SK-N-SH (cell line): ENCODE results near the gene IRX2. TPM values are rescaled to one million over a fixed set of nuclear protein-coding genes. Genes with fewer than 3 reads are reported as not detected.

Experiments used
- CTCF ChIA-PET: fragments of 300-600, 350-600 bp; formaldehyde crosslinking; extraction: SDS; loops from one replicate; lab custom pipeline; 2021; lab: Yijun Ruan, JAX
- POLR2A ChIA-PET: fragments of 350-600 bp; sonication (Branson Sonifier 250); formaldehyde crosslinking; extraction: SDS; loops from one replicate; lab custom pipeline; 2020; ENCODE audit warnings: antibody characterized with exemption, inconsistent platforms; lab: Yijun Ruan, JAX
- DNase-seq: peaks from one replicate; pipeline ENCODE4 v3.0.0; 2012
- H2AFZ ChIP-seq: fragments of 200-600 bp; sonication (generic); 2 replicates; pipeline ENCODE4 v1.8.1; 2016; ENCODE audit warnings: antibody characterized with exemption, mild to moderate bottlenecking, low read depth
- H3F3A ChIP-seq: fragments of 200-600 bp; sonication (generic); replicated peaks from 2 replicates; pipeline ENCODE3; 2016; ENCODE audit warnings: antibody characterized with exemption, mild to moderate bottlenecking; ENCODE audit not compliant: insufficient read depth
- H3K27ac ChIP-seq, 2 experiments: fragments of 200-500 bp in 1 of 2; fragments of 200-600 bp in 1 of 2; sonication (Bioruptor generic) in 1 of 2; sonication (generic), shearing (Covaris generic) in 1 of 2; 2 replicates each; pipeline versions ENCODE4 v1.5.1 to v1.6.1; 2014 to 2016; ENCODE audit warnings: low read depth in 2 of 2, inconsistent platforms in 1 of 2, low read length in 1 of 2, mild to moderate bottlenecking in 1 of 2, mixed read lengths in 1 of 2
- H3K27me3 ChIP-seq: fragments of 200-600 bp; sonication (generic), shearing (Covaris generic); 2 replicates; pipeline ENCODE4 v1.6.1; 2016; ENCODE audit warnings: mixed run types; ENCODE audit not compliant: insufficient read depth
- H3K36me3 ChIP-seq, 2 experiments: fragments of 200-500 bp in 1 of 2; fragments of 200-600 bp in 1 of 2; sonication (Bioruptor generic) in 1 of 2; sonication (generic) in 1 of 2; replicated peaks in 1 of 2; 2 replicates each; pipeline versions ENCODE3 to v1.5.1; 2014 to 2016; ENCODE audit warnings: low read length in 1 of 2, mild to moderate bottlenecking in 1 of 2; ENCODE audit not compliant: insufficient read depth in 2 of 2, control insufficient read depth in 1 of 2
- H3K4me1 ChIP-seq, 2 experiments: fragments of 200-500 bp in 1 of 2; fragments of 200-600 bp in 1 of 2; sonication (Bioruptor generic) in 1 of 2; sonication (generic), shearing (Covaris generic) in 1 of 2; 2 replicates each; pipeline versions ENCODE4 v1.5.1 to v1.6.1; 2014 to 2016; ENCODE audit warnings: low read depth in 1 of 2, low read length in 1 of 2, mixed run types in 1 of 2; ENCODE audit not compliant: insufficient read depth in 2 of 2, control insufficient read depth in 1 of 2
- H3K4me2 ChIP-seq: fragments of 200-600 bp; sonication (generic), shearing (Covaris generic); 2 replicates; pipeline ENCODE4 v1.6.1; 2017; ENCODE audit warnings: mixed run types
- H3K4me3 ChIP-seq, 2 experiments: fragments of 200-500 bp in 1 of 2; fragments of 200-600 bp in 1 of 2; sonication (Bioruptor generic) in 1 of 2; sonication (generic), shearing (Covaris generic) in 1 of 2; 2 replicates each; pipeline versions ENCODE4 v1.5.1 to v1.8.1; 2014 to 2016; ENCODE audit warnings: low read depth in 2 of 2, inconsistent platforms in 1 of 2, low read length in 1 of 2, mild to moderate bottlenecking in 1 of 2, mixed read lengths in 1 of 2, moderate library complexity in 1 of 2
- H3K79me2 ChIP-seq: fragments of 200-600 bp; sonication (generic); 2 replicates; pipeline ENCODE4 v1.8.1; 2017; ENCODE audit warnings: mild to moderate bottlenecking; ENCODE audit not compliant: insufficient read depth
- H3K9ac ChIP-seq: fragments of 200-600 bp; sonication (generic); 2 replicates; pipeline ENCODE4 v1.6.1; 2017; ENCODE audit warnings: mixed run types
- H3K9me2 ChIP-seq: fragments of 200-600 bp; sonication (generic); 2 replicates; pipeline ENCODE4 v1.6.1; 2017; ENCODE audit warnings: mixed run types
- H3K9me3 ChIP-seq: fragments of 200-600 bp; sonication (generic); 2 replicates; pipeline ENCODE4 v1.6.1; 2017; ENCODE audit warnings: mixed run types, mild to moderate bottlenecking, moderate library complexity
- H4K20me1 ChIP-seq: fragments of 200-600 bp; sonication (generic); 2 replicates; pipeline ENCODE4 v1.6.1; 2017; ENCODE audit warnings: mild to moderate bottlenecking, mixed run types; ENCODE audit not compliant: insufficient read depth
- EP300 ChIP-seq, 2 experiments: IDR thresholded peaks; 2 replicates each; pipeline versions ENCODE4 v1.4.0 to v1.6.1; 2012; ENCODE audit warnings: borderline replicate concordance in 1 of 2, low read depth in 1 of 2, low read length in 1 of 2
- EZH2phosphoT487 ChIP-seq: fragments of 200-600 bp; sonication (generic); IDR thresholded peaks from 2 replicates; pipeline ENCODE4 v1.6.1; 2017; ENCODE audit warnings: low read depth, mixed run types, mild to moderate bottlenecking, antibody characterized with exemption, moderate library complexity, borderline replicate concordance
- FOXJ3 ChIP-seq: sonication (generic); formaldehyde crosslinking; IDR thresholded peaks from 2 replicates; pipeline ENCODE4 v1.5.1; 2020; ENCODE audit warnings: mild to moderate bottlenecking, missing genetic modification reagents
- FOXM1 ChIP-seq: IDR thresholded peaks from 2 replicates; pipeline ENCODE4 v1.4.0; 2012; ENCODE audit warnings: low read depth, mild to moderate bottlenecking
- GABPA ChIP-seq: IDR thresholded peaks from 2 replicates; pipeline ENCODE4 v1.4.0; 2012; ENCODE audit warnings: low read depth, mild to moderate bottlenecking
- GATA2 ChIP-seq: sonication (generic); formaldehyde crosslinking; IDR thresholded peaks from 2 replicates; pipeline ENCODE4 v1.5.0; 2020; ENCODE audit warnings: mild to moderate bottlenecking, missing genetic modification reagents
- JUND ChIP-seq: IDR thresholded peaks from 2 replicates; pipeline ENCODE4 v1.4.0; 2012
- MEF2A ChIP-seq: IDR thresholded peaks from 2 replicates; pipeline ENCODE4 v1.4.0; 2012; ENCODE audit warnings: low read depth, borderline replicate concordance
- MXI1 ChIP-seq: IDR thresholded peaks from 2 replicates; pipeline ENCODE4 v1.6.1; 2012; ENCODE audit warnings: mild to moderate bottlenecking, low read depth, low read length, improper control_type of control experiment
- NFIC ChIP-seq: IDR thresholded peaks from 2 replicates; pipeline ENCODE4 v1.4.0; 2012; ENCODE audit warnings: borderline replicate concordance
- NRF1 ChIP-seq: IDR thresholded peaks from 2 replicates; pipeline ENCODE4 v1.6.1; 2012; ENCODE audit warnings: low read depth, mild to moderate bottlenecking, low read length
- POLR2AphosphoS5 ChIP-seq: IDR thresholded peaks from 2 replicates; pipeline ENCODE4 v1.6.1; 2012; ENCODE audit warnings: low read depth, low read length
- RCOR1 ChIP-seq: fragments of 150-350 bp; IDR thresholded peaks from 2 replicates; pipeline ENCODE4 v1.6.1; 2017; ENCODE audit warnings: antibody characterized with exemption, low read length
- RFX5 ChIP-seq: IDR thresholded peaks from 2 replicates; pipeline ENCODE4 v1.6.1; 2012; ENCODE audit warnings: mild to moderate bottlenecking, improper control_type of control experiment, low read length
- RXRA ChIP-seq: IDR thresholded peaks from 2 replicates; pipeline ENCODE4 v1.4.0; 2012; ENCODE audit warnings: low read depth, mild to moderate bottlenecking, borderline replicate concordance
- SIN3A ChIP-seq: IDR thresholded peaks from 2 replicates; pipeline ENCODE4 v1.6.1; 2012; ENCODE audit warnings: low read depth, mild to moderate bottlenecking, low read length, moderate library complexity, borderline replicate concordance
- SMC3 ChIP-seq: IDR thresholded peaks from 2 replicates; pipeline ENCODE4 v1.6.1; 2012; ENCODE audit warnings: low read depth, low read length, improper control_type of control experiment
- TCF12 ChIP-seq: IDR thresholded peaks from 2 replicates; pipeline ENCODE4 v1.4.0; 2012
- YY1 ChIP-seq: IDR thresholded peaks from 2 replicates; pipeline ENCODE4 v1.4.0; 2012; ENCODE audit warnings: low read depth, mild to moderate bottlenecking
- WGBS: methylation state at CpG from one replicate; pipeline ENCODE4 v1.1.6; 2017; ENCODE audit warnings: low lambda C conversion rate; 5-methylcytosine and 5-hydroxymethylcytosine counted together
- polyA plus RNA-seq, 3 experiments: library from polyadenylated mRNA; depleted of rRNA; stranded (reverse); fragments of >200 nt; gene quantifications; 2 replicates each; pipeline ENCODE4 v1.2.3, GENCODE V29; 2012
- TF ChIP-seq, protein P1 (sequence below): fragments of 150-350 bp; IDR thresholded peaks from 2 replicates; pipeline ENCODE4 v1.6.1; 2017; ENCODE audit warnings: antibody characterized with exemption, low read length, low read depth, borderline replicate concordance
- TF ChIP-seq, protein P2 (sequence below): IDR thresholded peaks from 2 replicates; pipeline ENCODE4 v1.4.0; 2012; ENCODE audit warnings: low read depth, borderline replicate concordance
- TF ChIP-seq, protein P3 (sequence below): IDR thresholded peaks from 2 replicates; pipeline ENCODE4; 2012
- TF ChIP-seq, protein P4 (sequence below): fragments of 200-600 bp; sonication (generic); IDR thresholded peaks from 2 replicates; pipeline ENCODE4 v1.6.1; 2017; ENCODE audit warnings: antibody characterized with exemption, mild to moderate bottlenecking, moderate library complexity
- TF ChIP-seq, protein P5 (sequence below): IDR thresholded peaks from 2 replicates; pipeline ENCODE4 v1.4.0; 2012; ENCODE audit warnings: low read depth, borderline replicate concordance

IRX2 gene
- polyA plus RNA-seq, 1 of the 3 experiments (the other 2 are of a cell fraction) = not detected

DNA sequence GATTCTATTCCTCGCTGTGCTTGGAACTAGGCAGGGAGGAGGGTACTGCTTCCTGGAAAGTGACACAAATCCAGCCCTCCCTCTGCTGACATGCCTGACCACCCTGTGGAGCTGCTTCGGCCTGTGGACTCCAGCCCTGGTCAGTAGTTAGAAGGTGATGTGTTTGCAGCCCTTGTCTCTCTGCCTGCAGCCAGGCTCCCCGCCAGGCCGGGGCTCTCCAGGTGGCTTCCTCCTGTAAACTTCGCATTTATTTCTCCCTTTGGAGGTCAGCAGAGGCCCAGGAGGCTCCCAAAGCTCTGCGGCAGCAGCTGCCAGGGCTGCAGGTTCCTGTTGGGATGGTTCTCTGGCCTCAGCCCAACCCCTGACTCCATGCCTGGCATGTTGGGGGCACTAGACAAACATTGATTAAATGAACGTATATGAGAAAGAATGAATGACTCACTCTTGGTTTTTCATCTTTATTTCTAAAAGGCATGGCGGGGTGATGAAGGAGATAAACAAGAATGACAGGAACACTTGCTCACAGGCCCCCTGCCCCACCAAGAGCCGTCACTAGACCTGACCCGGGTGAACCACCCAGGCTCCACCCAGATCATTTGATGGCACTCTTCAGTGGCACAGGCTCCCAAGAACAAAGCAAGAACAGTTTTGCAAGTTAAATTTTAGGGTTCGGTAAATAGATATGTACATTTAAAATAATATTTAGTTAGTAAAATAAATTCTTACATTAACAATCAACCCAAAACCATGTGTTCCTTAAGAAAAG, 8.4 kb upstream of the IRX2 start (continued):
- no peak for TF ChIP-seq RXRA
- TF ChIP-seq GATA2 = no peak
- no peak for TF ChIP-seq POLR2AphosphoS5
- no peak for TF ChIP-seq GABPA
- TF ChIP-seq SMC3 = no peak
- TF ChIP-seq FOXM1 = no peak
- TF ChIP-seq, protein P1, sequence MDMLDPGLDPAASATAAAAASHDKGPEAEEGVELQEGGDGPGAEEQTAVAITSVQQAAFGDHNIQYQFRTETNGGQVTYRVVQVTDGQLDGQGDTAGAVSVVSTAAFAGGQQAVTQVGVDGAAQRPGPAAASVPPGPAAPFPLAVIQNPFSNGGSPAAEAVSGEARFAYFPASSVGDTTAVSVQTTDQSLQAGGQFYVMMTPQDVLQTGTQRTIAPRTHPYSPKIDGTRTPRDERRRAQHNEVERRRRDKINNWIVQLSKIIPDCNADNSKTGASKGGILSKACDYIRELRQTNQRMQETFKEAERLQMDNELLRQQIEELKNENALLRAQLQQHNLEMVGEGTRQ = no peak
- TF ChIP-seq RCOR1 = no peak

DNA sequence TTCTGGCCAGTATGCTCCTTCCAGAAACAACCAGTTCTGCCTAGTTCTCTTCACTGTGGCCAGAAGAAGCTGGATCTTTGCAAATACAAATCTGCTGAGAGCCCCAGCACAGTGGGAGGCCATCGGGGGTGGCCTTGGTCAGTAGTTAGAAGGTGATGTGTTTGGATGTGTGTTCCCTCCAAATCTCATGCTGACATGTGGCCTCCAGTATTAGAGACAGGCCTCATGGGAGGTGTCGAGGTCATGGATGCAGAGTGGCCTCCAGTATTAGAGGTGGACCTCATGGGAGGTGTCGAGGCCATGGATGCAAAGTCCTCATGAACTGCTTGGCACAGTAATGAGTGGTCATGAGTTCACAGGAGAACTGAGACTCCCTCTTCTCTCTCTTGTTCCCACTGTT, 7.6 kb upstream of the IRX2 start:
- ChIA-PET CTCF (no interaction called here), POLR2A (no interaction called here)
- H3K27ac ChIP-seq = no peak overlapping the region
- H3K36me3 ChIP-seq = no peaks in the 10 kb centered on the region
- H3K9me3 ChIP-seq = no peaks in the 10 kb centered on the region
- H3K9ac ChIP-seq = no peak overlapping the region
- H2AFZ ChIP-seq = no peak overlapping the region
- no peak overlapping the region for H3K4me2 ChIP-seq
- no peaks in the 10 kb centered on the region for H3K9me2 ChIP-seq
- no peak for DNase-seq
- H3F3A ChIP-seq = no peaks in the 10 kb centered on the region
- peaks cover 73% of the 10 kb centered on the region for H3K27me3 ChIP-seq
- no peak overlapping the region for H3K4me3 ChIP-seq
- H4K20me1 ChIP-seq = no peaks in the 10 kb centered on the region
- no peaks in the 10 kb centered on the region for H3K4me1 ChIP-seq
- no peak for TF ChIP-seq TCF12
- TF ChIP-seq, protein P2, sequence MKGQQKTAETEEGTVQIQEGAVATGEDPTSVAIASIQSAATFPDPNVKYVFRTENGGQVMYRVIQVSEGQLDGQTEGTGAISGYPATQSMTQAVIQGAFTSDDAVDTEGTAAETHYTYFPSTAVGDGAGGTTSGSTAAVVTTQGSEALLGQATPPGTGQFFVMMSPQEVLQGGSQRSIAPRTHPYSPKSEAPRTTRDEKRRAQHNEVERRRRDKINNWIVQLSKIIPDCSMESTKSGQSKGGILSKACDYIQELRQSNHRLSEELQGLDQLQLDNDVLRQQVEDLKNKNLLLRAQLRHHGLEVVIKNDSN = no peak
- no peak for TF ChIP-seq FOXM1
- TF ChIP-seq RCOR1 = no peak
- no peak for TF ChIP-seq NFIC
- TF ChIP-seq, protein P3, sequence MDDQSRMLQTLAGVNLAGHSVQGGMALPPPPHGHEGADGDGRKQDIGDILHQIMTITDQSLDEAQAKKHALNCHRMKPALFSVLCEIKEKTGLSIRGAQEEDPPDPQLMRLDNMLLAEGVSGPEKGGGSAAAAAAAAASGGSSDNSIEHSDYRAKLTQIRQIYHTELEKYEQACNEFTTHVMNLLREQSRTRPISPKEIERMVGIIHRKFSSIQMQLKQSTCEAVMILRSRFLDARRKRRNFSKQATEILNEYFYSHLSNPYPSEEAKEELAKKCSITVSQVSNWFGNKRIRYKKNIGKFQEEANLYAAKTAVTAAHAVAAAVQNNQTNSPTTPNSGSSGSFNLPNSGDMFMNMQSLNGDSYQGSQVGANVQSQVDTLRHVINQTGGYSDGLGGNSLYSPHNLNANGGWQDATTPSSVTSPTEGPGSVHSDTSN = no peak
- no peak for TF ChIP-seq SIN3A
- TF ChIP-seq FOXJ3 (CRISPR knock-in tag) = no peak
- TF ChIP-seq MEF2A = no peak
- no peak for TF ChIP-seq NRF1
- TF ChIP-seq EP300 (IDR thresholded peaks at IDR 0.05; ENCODE audit: borderline replicate concordance in 1 of 2, low read depth in 1 of 2, low read length in 1 of 2) = no peak
- TF ChIP-seq RFX5 = no peak
- TF ChIP-seq, protein P4, sequence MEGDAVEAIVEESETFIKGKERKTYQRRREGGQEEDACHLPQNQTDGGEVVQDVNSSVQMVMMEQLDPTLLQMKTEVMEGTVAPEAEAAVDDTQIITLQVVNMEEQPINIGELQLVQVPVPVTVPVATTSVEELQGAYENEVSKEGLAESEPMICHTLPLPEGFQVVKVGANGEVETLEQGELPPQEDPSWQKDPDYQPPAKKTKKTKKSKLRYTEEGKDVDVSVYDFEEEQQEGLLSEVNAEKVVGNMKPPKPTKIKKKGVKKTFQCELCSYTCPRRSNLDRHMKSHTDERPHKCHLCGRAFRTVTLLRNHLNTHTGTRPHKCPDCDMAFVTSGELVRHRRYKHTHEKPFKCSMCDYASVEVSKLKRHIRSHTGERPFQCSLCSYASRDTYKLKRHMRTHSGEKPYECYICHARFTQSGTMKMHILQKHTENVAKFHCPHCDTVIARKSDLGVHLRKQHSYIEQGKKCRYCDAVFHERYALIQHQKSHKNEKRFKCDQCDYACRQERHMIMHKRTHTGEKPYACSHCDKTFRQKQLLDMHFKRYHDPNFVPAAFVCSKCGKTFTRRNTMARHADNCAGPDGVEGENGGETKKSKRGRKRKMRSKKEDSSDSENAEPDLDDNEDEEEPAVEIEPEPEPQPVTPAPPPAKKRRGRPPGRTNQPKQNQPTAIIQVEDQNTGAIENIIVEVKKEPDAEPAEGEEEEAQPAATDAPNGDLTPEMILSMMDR = no peak
- TF ChIP-seq YY1 = no peak
- TF ChIP-seq GATA2 = no peak
- no peak for TF ChIP-seq EZH2phosphoT487
- TF ChIP-seq, protein P5, sequence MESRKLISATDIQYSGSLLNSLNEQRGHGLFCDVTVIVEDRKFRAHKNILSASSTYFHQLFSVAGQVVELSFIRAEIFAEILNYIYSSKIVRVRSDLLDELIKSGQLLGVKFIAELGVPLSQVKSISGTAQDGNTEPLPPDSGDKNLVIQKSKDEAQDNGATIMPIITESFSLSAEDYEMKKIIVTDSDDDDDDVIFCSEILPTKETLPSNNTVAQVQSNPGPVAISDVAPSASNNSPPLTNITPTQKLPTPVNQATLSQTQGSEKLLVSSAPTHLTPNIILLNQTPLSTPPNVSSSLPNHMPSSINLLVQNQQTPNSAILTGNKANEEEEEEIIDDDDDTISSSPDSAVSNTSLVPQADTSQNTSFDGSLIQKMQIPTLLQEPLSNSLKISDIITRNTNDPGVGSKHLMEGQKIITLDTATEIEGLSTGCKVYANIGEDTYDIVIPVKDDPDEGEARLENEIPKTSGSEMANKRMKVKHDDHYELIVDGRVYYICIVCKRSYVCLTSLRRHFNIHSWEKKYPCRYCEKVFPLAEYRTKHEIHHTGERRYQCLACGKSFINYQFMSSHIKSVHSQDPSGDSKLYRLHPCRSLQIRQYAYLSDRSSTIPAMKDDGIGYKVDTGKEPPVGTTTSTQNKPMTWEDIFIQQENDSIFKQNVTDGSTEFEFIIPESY = no peak
- TF ChIP-seq MXI1 = no peak
- no peak for TF ChIP-seq JUND
- TF ChIP-seq GABPA = no peak
- no peaks in the 10 kb centered on the region for H3K79me2 ChIP-seq
- 0% methylated on average over 3 of the region's 3 CpGs for WGBS
